Progenitor cell of endocrine pancreas (in vitro differentiated cells): Measurements from ENCODE around the gene ZNF101. TPM values are rescaled to one million over a fixed set of nuclear protein-coding genes. Genes with fewer than 3 reads are reported as not detected.

ENCODE experiments used
- DNase-seq: peaks from one replicate; pipeline ENCODE4 v3.0.0; 2021; ENCODE audit warnings: low spot score; ENCODE audit not compliant: unreplicated experiment
- H3K27ac Mint-ChIP-seq: 2 replicates; pipeline ENCODE4 v1.8.0; 2021; ENCODE audit warnings: mild to moderate bottlenecking, moderate library complexity, mixed read lengths
- H3K27me3 Mint-ChIP-seq: 2 replicates; pipeline ENCODE4 v1.8.0; 2021; ENCODE audit warnings: mixed read lengths
- H3K36me3 Mint-ChIP-seq: 2 replicates; pipeline ENCODE4 v1.8.0; 2022; ENCODE audit warnings: mixed read lengths; ENCODE audit not compliant: insufficient read depth
- H3K4me1 Mint-ChIP-seq: 2 replicates; pipeline ENCODE4 v1.8.0; 2021; ENCODE audit warnings: low read depth, mixed read lengths
- H3K4me3 Mint-ChIP-seq: 2 replicates; pipeline ENCODE4 v1.8.0; 2021; ENCODE audit warnings: low read depth, mild to moderate bottlenecking, moderate library complexity, mixed read lengths
- H3K9me3 Mint-ChIP-seq: 2 replicates; pipeline ENCODE4 v1.8.0; 2021; ENCODE audit warnings: low read depth, mixed read lengths
- CTCF ChIP-seq: fragments of 200-600 bp; sonication (generic); IDR thresholded peaks from one replicate; pipeline ENCODE4 v1.5.0; 2021; ENCODE audit warnings: antibody characterized with exemption, mild to moderate bottlenecking; ENCODE audit not compliant: unreplicated experiment
- total RNA-seq: library from RNA; stranded (reverse); gene quantifications from 2 replicates; pipeline ENCODE4 v1.2.1, GENCODE V29; 2021

Gene ZNF101
- total RNA-seq, 1 donor from 2014 or later, result 15.3 TPM

DNA sequence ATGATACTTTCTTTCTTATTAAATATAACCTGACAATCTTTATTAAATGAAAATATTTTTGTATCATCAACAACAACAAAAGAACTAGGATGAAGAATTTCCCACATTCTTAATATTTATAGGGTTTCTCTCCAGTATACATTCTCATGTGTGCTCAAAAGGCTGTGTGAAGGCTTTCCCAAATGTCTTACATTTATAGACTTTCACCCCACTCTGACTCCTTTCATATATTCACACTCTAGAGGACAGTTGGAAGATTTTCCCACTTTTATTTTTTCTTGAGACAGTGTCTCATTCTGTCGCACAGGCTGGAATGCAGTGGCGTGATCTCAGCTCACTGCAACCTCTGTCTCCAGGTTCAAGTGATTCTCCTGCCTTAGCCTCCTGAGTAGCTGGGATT lies 41.9 kb downstream of the ZNF101 start:
- H3K4me3 Mint-ChIP-seq, result no peak overlapping the region
- DNase-seq, result no peak
- H3K4me1 Mint-ChIP-seq, result no peaks in the 10 kb centered on the region
- peaks cover 88% of the 10 kb centered on the region for H3K36me3 Mint-ChIP-seq
- peak overlapping the region; percentile 92 for H3K27ac Mint-ChIP-seq
- no peak for TF ChIP-seq CTCF
- peaks cover 54% of the 10 kb centered on the region for H3K9me3 Mint-ChIP-seq
- no peaks in the 10 kb centered on the region for H3K27me3 Mint-ChIP-seq

DNA sequence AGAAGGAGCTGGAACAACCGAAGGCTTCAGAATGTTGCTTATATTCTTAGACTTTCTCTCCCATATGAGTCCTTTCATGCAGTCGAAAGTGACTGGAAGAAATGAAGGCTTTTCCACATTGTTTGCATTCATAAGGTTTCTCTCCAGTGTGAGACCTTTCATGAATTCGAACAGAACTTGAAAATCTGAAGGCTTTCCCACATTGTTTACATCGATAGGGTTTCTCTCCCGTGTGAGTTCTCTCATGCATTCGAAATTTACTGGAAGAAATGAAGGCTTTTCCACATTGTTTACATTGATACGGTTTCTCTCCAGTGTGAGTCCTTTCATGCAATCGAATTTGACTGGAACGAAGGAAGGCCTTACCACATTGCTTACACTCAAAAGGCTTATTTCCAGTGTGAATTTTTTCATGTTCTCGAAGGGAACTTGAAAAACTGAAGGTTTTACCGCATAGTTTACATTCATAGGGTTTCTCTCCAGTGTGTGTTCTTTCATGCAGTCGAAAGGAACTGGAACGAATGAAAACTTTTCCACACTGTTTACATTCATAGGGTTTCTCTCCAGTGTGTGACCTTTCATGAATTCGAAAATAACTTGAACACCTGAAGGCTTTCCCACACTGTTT lies 42.8 kb downstream of the ZNF101 start:
- no peaks in the 10 kb centered on the region for H3K27me3 Mint-ChIP-seq
- peaks cover 91% of the 10 kb centered on the region for H3K36me3 Mint-ChIP-seq
- no peak for DNase-seq
- H3K4me3 Mint-ChIP-seq, result no peak overlapping the region
- peak overlapping the region; percentile 92 for H3K27ac Mint-ChIP-seq
- no peak for TF ChIP-seq CTCF
- peaks cover 53% of the 10 kb centered on the region for H3K9me3 Mint-ChIP-seq
- no peaks in the 10 kb centered on the region for H3K4me1 Mint-ChIP-seq

DNA sequence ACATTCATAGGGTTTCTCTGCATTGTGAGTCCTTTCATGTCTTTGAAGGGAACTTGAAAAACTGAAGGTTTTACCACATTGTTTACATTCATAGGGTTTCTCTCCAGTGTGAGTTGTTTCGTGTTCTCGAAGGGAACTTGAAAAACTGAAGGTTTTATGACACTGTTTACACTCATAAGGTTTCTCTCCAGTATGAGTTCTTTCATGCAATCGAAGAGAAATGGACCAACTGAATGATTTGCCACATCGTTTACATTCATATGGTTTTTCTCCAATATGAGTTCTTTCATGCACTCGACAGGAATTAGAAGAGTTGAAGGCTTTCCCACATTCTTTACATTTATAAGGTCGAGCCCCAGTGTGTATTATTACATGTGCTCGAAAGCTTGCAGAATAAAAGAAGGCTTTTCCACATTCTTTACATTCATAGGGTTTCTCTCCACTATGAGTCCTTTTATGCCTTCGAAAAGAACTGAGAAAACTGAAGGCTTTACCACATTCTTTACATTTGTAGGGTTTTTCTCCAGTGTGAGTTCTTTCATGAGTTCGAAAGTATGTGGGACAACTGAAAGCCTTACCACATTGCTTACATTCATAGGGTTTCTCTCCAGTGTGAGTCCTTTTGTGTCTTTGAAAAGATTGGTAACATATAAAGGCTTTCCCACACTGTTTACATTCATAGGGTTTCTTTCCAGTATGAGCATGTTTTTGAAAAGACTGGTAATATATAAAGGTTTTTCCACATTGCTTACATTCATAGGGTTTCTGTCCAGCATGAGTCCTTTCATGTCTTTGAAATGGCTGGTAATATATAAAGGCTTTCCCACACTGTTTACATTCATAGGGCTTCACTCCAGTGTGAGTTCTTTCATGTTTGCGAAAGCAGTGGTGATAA lies 43.5 kb downstream of the ZNF101 start:
- no peak for DNase-seq
- no peaks in the 10 kb centered on the region for H3K27me3 Mint-ChIP-seq
- no peak overlapping the region for H3K4me3 Mint-ChIP-seq
- peak overlapping the region; percentile 92 for H3K27ac Mint-ChIP-seq
- peaks cover 55% of the 10 kb centered on the region for H3K9me3 Mint-ChIP-seq
- peaks cover 92% of the 10 kb centered on the region for H3K36me3 Mint-ChIP-seq
- no peaks in the 10 kb centered on the region for H3K4me1 Mint-ChIP-seq
- no peak for TF ChIP-seq CTCF

GRCh38 chr19:19719798-19720197 lies 51.2 kb downstream of the ZNF101 start:
- no peak for TF ChIP-seq CTCF
- H3K27me3 Mint-ChIP-seq, result no peaks in the 10 kb centered on the region
- H3K4me1 Mint-ChIP-seq, result no peaks in the 10 kb centered on the region
- peak overlapping the region; percentile 67 for H3K27ac Mint-ChIP-seq
- no peak overlapping the region for H3K4me3 Mint-ChIP-seq
- peaks cover 63% of the 10 kb centered on the region for H3K9me3 Mint-ChIP-seq
- DNase-seq, result no peak
- H3K36me3 Mint-ChIP-seq, result peaks cover 76% of the 10 kb centered on the region

- H3K9me3 Mint-ChIP-seq, result peaks cover 46% of the 10 kb centered on the region
- TF ChIP-seq CTCF, result no peak
Measured at GRCh38 chr19:19721896-19722295, 53.3 kb downstream of the ZNF101 start.

More at GRCh38 chr19:19721896-19722295, 53.3 kb downstream of the ZNF101 start:
- H3K4me1 Mint-ChIP-seq, result no peaks in the 10 kb centered on the region
- no peak overlapping the region for H3K27ac Mint-ChIP-seq
- peaks cover 57% of the 10 kb centered on the region for H3K36me3 Mint-ChIP-seq
- H3K4me3 Mint-ChIP-seq, result no peak overlapping the region
- no peak for DNase-seq
- no peaks in the 10 kb centered on the region for H3K27me3 Mint-ChIP-seq
